Neuronal stem cell (in vitro differentiated cells): ENCODE results near the gene NKX2-3.

Experiments used
- DNase-seq: peaks from one replicate; pipeline ENCODE4 v3.0.0-alpha.2; 2013; ENCODE audit warnings: low spot score
- H2AFZ ChIP-seq: one replicate; pipeline ENCODE4 v1.6.1; 2013; ENCODE audit warnings: mild to moderate bottlenecking, low read length, inconsistent platforms
- H2AK5ac ChIP-seq: 2 replicates; pipeline ENCODE4 v1.6.1; 2013; ENCODE audit warnings: low read depth, mild to moderate bottlenecking, inconsistent platforms, low read length, moderate library complexity, mixed read lengths
- H2BK120ac ChIP-seq: 2 replicates; pipeline ENCODE4 v1.6.1; 2013; ENCODE audit warnings: low read depth, mild to moderate bottlenecking, inconsistent platforms, low read length, moderate library complexity, mixed read lengths
- H2BK12ac ChIP-seq: one replicate; pipeline ENCODE4 v1.6.1; 2013; ENCODE audit warnings: low read length, inconsistent platforms
- H2BK15ac ChIP-seq: 2 replicates; pipeline ENCODE4 v1.6.1; 2013; ENCODE audit warnings: mild to moderate bottlenecking, low read length, inconsistent platforms, mixed read lengths
- H2BK5ac ChIP-seq: one replicate; pipeline ENCODE4 v1.6.1; 2013; ENCODE audit warnings: inconsistent platforms, mild to moderate bottlenecking, low read length, moderate library complexity
- H3K14ac ChIP-seq: one replicate; pipeline ENCODE4 v1.6.1; 2013; ENCODE audit warnings: low read length, inconsistent platforms
- H3K18ac ChIP-seq: 2 replicates; pipeline ENCODE4 v1.6.1; 2013; ENCODE audit warnings: low read length, inconsistent platforms
- H3K23ac ChIP-seq: 2 replicates; pipeline ENCODE4 v1.6.1; 2013; ENCODE audit warnings: low read depth, mild to moderate bottlenecking, mixed read lengths, low read length, inconsistent platforms; ENCODE audit not compliant: poor library complexity
- H3K27ac ChIP-seq: replicated peaks from 3 replicates; pipeline ENCODE4 v1.5.1; 2013; ENCODE audit warnings: low read length, inconsistent platforms
- H3K27me3 ChIP-seq, 3 experiments: 2 replicates each; pipeline ENCODE4 v1.6.1; 2013; ENCODE audit warnings: low read length in 3 of 3, mild to moderate bottlenecking in 2 of 3, inconsistent platforms in 1 of 3, low read depth in 1 of 3, mixed read lengths in 1 of 3, moderate library complexity in 1 of 3; ENCODE audit not compliant: control insufficient read depth in 3 of 3, insufficient read depth in 3 of 3
- H3K36me3 ChIP-seq, 2 donors: replicated peaks in 1 of 2; 2 replicates each; pipeline ENCODE4 v1.6.1; 2013; ENCODE audit warnings: low read length in 2 of 2; ENCODE audit not compliant: control insufficient read depth in 2 of 2, insufficient read depth in 2 of 2
- H3K4ac ChIP-seq: 2 replicates; pipeline ENCODE4 v1.6.1; 2013; ENCODE audit warnings: inconsistent platforms, mild to moderate bottlenecking, low read length, moderate library complexity
- H3K4me1 ChIP-seq, 2 donors: 1 replicate in 1 of 2; 2 replicates in 1 of 2; pipeline ENCODE4 v1.6.1; 2013; ENCODE audit warnings: low read length in 2 of 2, low read depth in 1 of 2; ENCODE audit not compliant: control insufficient read depth in 2 of 2, insufficient read depth in 1 of 2
- H3K4me2 ChIP-seq: one replicate; pipeline ENCODE4 v1.6.1; 2013; ENCODE audit warnings: mild to moderate bottlenecking, low read length, inconsistent platforms; ENCODE audit not compliant: insufficient read depth, poor library complexity, severe bottlenecking
- H3K4me3 ChIP-seq, 2 donors: 2 replicates each; pipeline ENCODE4 v1.5.1; 2013; ENCODE audit warnings: low read length in 2 of 2, mild to moderate bottlenecking in 2 of 2, inconsistent platforms in 1 of 2, moderate library complexity in 1 of 2
- H3K79me1 ChIP-seq: one replicate; pipeline ENCODE4 v1.6.1; 2013; ENCODE audit warnings: low read depth, mild to moderate bottlenecking, inconsistent platforms, low read length, moderate library complexity
- H3K9ac ChIP-seq: one replicate; pipeline ENCODE4 v1.6.1; 2013; ENCODE audit warnings: mild to moderate bottlenecking, low read depth, low read length, inconsistent platforms; ENCODE audit not compliant: poor library complexity
- H3K9me3 ChIP-seq, 2 donors: replicated peaks in 1 of 2; 2 replicates each; pipeline versions ENCODE3 to v1.6.1; 2013; ENCODE audit warnings: low read length in 2 of 2, mild to moderate bottlenecking in 2 of 2, inconsistent platforms in 1 of 2, low read depth in 1 of 2, mixed read lengths in 1 of 2, moderate library complexity in 1 of 2; ENCODE audit not compliant: control insufficient read depth in 2 of 2, insufficient read depth in 1 of 2
- H4K8ac ChIP-seq: one replicate; pipeline ENCODE4 v1.6.1; 2013; ENCODE audit warnings: low read depth, mild to moderate bottlenecking, inconsistent platforms, low read length, moderate library complexity
- H4K91ac ChIP-seq: one replicate; pipeline ENCODE4 v1.6.1; 2013; ENCODE audit warnings: low read length, low read depth, mild to moderate bottlenecking, inconsistent platforms; ENCODE audit not compliant: poor library complexity
- WGBS, 2 donors: extraction: QIAGEN DNeasy Blood & Tissue Kit; methylation state at CpG; one replicate each; pipeline ENCODE4 v1.1.7; 2013; ENCODE audit warnings: missing lambda C conversion rate in 2 of 2, mixed read lengths in 1 of 2; ENCODE audit not compliant: insufficient read length in 2 of 2, insufficient replicate concordance in 1 of 2; ENCODE audit errors: extremely low coverage in 2 of 2; 5-methylcytosine and 5-hydroxymethylcytosine counted together

The NKX2-3 gene

DNA sequence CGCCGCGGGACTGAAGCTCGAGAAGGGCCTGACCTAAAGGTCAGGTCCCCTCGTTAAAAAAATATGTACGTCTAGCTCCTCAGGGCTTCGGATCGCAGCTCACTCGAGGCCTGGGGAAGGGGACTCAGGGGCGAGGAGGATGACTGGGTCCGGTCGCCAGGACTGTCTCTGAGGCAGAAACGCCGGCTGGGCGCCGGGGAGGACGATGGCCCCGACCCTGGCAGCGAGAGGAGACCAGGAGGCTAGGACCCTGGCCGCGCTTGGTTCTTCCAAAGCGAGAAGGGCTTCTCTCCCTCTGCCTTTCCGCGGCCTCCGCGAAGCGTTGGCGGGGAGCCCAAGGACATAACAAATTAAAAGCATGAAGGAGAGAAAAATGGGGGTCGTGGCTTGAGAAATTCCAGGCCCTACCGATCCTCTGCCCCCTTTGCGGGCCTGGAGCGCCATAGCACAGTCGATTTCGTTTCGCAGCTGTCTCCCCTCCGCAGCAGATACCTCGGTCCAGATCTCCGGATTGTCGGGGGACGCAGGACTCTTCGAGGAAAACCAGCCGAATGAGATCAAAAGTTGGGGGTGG lies 3.1 kb downstream of the NKX2-3 start:
- H3K18ac ChIP-seq, result peak overlapping the region; percentile 94
- no CpG with 5 or more reads among the region's 42 CpGs for WGBS, 2 donors
- DNase-seq, result no peak
- H3K9me3 ChIP-seq, result peaks cover 6 to 12% of the 10 kb centered on the region in 2 donors
- H3K4me2 ChIP-seq, result peak overlapping the region; percentile 63
- H3K4me1 ChIP-seq, result peaks cover 15 to 16% of the 10 kb centered on the region in 2 donors
- H3K4ac ChIP-seq, result no peak overlapping the region
- peak overlapping the region; percentile 80 for H2BK5ac ChIP-seq
- no peak overlapping the region for H4K8ac ChIP-seq
- peaks cover 63 to 98% (median 97%) of the 10 kb centered on the region in 3 experiments for H3K27me3 ChIP-seq
- H2BK12ac ChIP-seq, result peak overlapping the region; percentile 34
- H3K14ac ChIP-seq, result no peak overlapping the region
- peak overlapping the region; percentile 73 for H3K9ac ChIP-seq
- H3K36me3 ChIP-seq, result no peaks in the 10 kb centered on the region
- H2BK120ac ChIP-seq, result peak overlapping the region; percentile 30
- no peaks in the 10 kb centered on the region for H3K79me1 ChIP-seq
- peak overlapping the region; percentile 72 for H2AK5ac ChIP-seq
- no peak overlapping the region for H3K4me3 ChIP-seq
- peak overlapping the region; percentile 31 for H3K23ac ChIP-seq
- H4K91ac ChIP-seq, result no peak overlapping the region
- peak overlapping the region; percentile 92 for H2AFZ ChIP-seq
- H3K27ac ChIP-seq, result no peak overlapping the region
- H2BK15ac ChIP-seq, result peak overlapping the region; percentile 57

DNA sequence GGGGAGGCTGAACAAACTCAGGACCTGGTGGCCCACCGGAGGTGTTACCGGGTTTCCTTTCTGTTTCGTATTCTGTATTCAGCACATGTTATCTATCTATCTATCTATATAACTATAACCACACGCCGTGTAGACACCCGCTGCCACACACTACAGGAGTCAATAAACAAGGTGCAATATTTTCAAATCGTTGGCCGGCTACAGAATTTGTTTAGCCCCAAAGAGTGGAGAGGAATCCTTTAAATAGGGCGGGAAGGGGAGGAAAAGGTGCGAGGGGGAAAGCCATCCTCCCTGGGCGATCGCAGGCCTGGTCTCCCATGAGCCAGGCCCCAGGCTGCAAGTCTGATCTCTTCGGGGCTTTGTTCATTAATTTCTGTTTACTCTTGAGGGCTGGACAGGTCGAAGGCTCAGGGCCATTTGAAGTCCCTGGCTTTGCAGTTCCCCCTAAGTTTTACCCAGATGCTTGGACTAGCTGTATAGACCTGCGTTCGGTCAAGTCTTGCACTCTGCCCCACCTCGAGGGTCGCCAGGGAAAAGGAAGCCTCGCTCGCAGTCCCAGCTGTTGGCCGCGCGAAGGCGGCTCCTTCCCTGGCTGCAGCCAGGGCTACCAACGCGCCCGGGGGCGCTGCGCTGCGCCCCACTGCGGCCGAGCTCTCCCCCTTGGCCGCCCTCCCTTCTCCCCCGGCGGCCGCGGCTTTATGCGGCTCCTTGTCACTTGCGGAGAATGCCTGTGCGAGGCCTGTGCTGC lies 3.8 kb downstream of the NKX2-3 start:
- H3K4me2 ChIP-seq, result peak overlapping the region; percentile 86
- peak overlapping the region; percentile 92 for H2AFZ ChIP-seq

DNA sequence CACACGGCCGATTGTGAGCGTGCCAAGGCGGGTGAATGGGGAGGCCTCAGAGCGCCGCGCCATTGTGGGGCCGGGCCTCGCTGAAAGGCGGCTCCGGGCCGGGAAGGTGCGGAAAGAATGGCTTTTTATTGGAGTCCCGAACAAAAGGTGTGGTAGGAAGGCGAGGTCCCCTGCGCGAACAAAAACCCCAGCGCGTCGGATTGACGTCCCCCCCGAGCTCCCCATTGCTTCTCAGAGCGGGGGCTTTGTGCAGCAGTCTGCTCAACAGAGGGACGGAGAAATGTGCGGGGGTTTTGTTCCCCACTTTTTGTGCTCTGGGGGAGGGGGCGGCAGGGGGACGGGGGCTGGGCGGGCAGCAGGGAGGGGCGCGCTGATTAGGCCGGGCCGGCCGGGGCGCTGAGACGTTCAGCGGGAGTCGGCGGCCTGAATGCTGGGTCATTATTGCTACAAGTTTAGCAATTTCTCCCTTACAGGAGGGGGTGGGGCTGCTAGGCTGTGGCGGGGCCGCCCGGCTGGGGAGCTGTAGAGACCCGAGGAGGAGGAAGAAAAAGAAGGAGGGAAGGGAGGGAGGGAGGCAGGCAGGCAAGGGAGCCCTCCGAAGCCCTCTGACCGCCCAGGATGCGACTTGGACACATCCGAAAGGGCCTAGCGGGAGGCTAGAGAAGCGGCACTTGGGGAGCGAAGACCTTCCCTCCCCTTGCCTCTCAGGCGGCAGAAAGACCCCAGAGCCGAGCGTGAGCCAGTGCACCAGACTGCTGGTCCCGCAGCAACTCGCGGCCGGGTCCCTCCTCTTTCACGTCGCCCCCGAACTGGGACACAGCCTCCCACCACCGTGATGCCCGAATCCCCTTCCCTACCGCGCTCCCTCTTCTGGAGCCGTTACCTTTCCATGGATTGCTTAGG lies 4.6 kb downstream of the NKX2-3 start:
- peak overlapping the region; percentile 50 for H3K14ac ChIP-seq
- H3K18ac ChIP-seq, result peak overlapping the region; percentile 90
- H3K27me3 ChIP-seq, result peaks cover 51 to 95% (median 94%) of the 10 kb centered on the region in 3 experiments
- H2BK5ac ChIP-seq, result peak overlapping the region; percentile 80
- no peak overlapping the region for H4K91ac ChIP-seq
- peak overlapping the region; percentile 33 to 44 for H3K4me3 ChIP-seq
- no peaks in the 10 kb centered on the region for H3K79me1 ChIP-seq
- peak overlapping the region; percentile 59 for H2BK15ac ChIP-seq
- peak overlapping the region; percentile 92 for H2AFZ ChIP-seq
- no CpG with 5 or more reads among the region's 64 CpGs for WGBS, 2 donors
- peak overlapping the region; percentile 70 for H3K9ac ChIP-seq
- no peak overlapping the region for H3K4ac ChIP-seq
- H3K4me1 ChIP-seq, result peaks cover 15 to 16% of the 10 kb centered on the region in 2 donors
- no peak overlapping the region for H4K8ac ChIP-seq
- no peak overlapping the region for H2BK12ac ChIP-seq
- H3K27ac ChIP-seq, result peak overlapping the region; percentile 4
- DNase-seq, result no peak
- peak overlapping the region; percentile 26 for H2BK120ac ChIP-seq
- no peaks in the 10 kb centered on the region for H3K36me3 ChIP-seq
- H3K23ac ChIP-seq, result no peak overlapping the region
- peaks cover 0 to 3% of the 10 kb centered on the region in 2 donors for H3K9me3 ChIP-seq
- peak overlapping the region; percentile 86 for H3K4me2 ChIP-seq
- H2AK5ac ChIP-seq, result no peak overlapping the region

More for the DNA sequence above, 3.8 kb downstream of the NKX2-3 start:
- Histone ChIP-seq H3K27me3 (peaks cover 60 to 98% (median 97%) of the 10 kb centered on the region in 3 experiments), H3K4me1 (peaks cover 15 to 16% of the 10 kb centered on the region in 2 donors), H3K4ac (no peak overlapping the region), H2BK12ac (no peak overlapping the region), H4K8ac (no peak overlapping the region), H3K9ac (no peak overlapping the region), H2AK5ac (no peak overlapping the region), H4K91ac (no peak overlapping the region), H3K14ac (no peak overlapping the region), H3K9me3 (peaks cover 6 to 10% of the 10 kb centered on the region in 2 donors), H3K36me3 (no peaks in the 10 kb centered on the region), H2BK120ac (no peak overlapping the region), H3K79me1 (no peaks in the 10 kb centered on the region), H3K23ac (no peak overlapping the region), H3K27ac (no peak overlapping the region), H2BK5ac (peak overlapping the region; percentile 80), H3K18ac (peak overlapping the region; percentile 90), H2BK15ac (peak overlapping the region; percentile 21), H3K4me3 (peak overlapping the region; percentile 33 to 44)
- no CpG with 5 or more reads among the region's 40 CpGs for WGBS, 2 donors
- DNase-seq, result peak; percentile 81
